ENCODE results near the gene NEURL3.

DNA sequence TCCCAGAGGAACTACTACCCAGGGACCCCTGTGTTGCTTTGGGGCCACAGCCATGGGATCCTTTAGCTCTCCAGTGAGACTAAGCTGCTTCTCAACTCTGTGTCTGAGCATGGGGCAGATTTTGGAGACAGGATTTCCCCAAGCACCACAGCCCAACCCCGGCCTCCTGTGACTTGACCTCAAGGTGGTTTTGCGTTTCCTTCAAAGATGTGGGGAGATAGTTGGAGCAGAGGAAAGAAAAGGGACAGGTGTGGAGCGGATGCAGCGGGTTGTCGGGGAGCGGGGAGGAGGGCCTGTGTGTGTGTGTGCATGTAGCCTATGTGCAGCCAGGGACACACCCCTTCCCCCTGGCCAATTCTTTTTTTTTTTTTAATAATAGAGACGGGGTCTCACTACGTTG lies 41.6 kb upstream of the NEURL3 start:
- TF ChIP-seq, protein P1, sequence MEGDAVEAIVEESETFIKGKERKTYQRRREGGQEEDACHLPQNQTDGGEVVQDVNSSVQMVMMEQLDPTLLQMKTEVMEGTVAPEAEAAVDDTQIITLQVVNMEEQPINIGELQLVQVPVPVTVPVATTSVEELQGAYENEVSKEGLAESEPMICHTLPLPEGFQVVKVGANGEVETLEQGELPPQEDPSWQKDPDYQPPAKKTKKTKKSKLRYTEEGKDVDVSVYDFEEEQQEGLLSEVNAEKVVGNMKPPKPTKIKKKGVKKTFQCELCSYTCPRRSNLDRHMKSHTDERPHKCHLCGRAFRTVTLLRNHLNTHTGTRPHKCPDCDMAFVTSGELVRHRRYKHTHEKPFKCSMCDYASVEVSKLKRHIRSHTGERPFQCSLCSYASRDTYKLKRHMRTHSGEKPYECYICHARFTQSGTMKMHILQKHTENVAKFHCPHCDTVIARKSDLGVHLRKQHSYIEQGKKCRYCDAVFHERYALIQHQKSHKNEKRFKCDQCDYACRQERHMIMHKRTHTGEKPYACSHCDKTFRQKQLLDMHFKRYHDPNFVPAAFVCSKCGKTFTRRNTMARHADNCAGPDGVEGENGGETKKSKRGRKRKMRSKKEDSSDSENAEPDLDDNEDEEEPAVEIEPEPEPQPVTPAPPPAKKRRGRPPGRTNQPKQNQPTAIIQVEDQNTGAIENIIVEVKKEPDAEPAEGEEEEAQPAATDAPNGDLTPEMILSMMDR (IDR thresholded peaks at IDR 0.05), result no peak
- TF ChIP-seq POLR2A (IDR thresholded peaks at IDR 0.05), result no peak

Data from adrenal gland (tissue), 5 donors.